RWPE2 (cell line): Measurements from ENCODE around the gene FABP3.

Experiments used
- ATAC-seq: fragments of 200-7000 bp; cut with Tn5 transposase; 3 replicates; pipeline ENCODE4 v1.9.1; 2021; ENCODE audit warnings: low read depth
- DNase-seq: peaks from one replicate; pipeline ENCODE4 v3.0.0-alpha.2; 2020; ENCODE audit warnings: low spot score
- H3K27ac ChIP-seq: fragments of 450-650 bp; 2 replicates; pipeline ENCODE4 v1.5.1; 2017; ENCODE audit warnings: mild to moderate bottlenecking; ENCODE audit not compliant: poor library complexity, severe bottlenecking
- H3K27me3 ChIP-seq: fragments of 250-450 bp; sonication (Bioruptor Pico); 2 replicates; pipeline ENCODE4 v1.5.1; 2021; ENCODE audit warnings: mild to moderate bottlenecking, moderate library complexity; ENCODE audit not compliant: insufficient read depth, poor library complexity, severe bottlenecking
- H3K36me3 ChIP-seq: fragments of 250-450 bp; sonication (Bioruptor Pico); 2 replicates; pipeline ENCODE4 v1.5.1; 2020; ENCODE audit warnings: low read depth, mild to moderate bottlenecking, moderate library complexity
- H3K4me1 ChIP-seq: fragments of 250-450 bp; sonication (Bioruptor Pico); 2 replicates; pipeline ENCODE4 v1.5.1; 2021; ENCODE audit warnings: mild to moderate bottlenecking, moderate library complexity; ENCODE audit not compliant: insufficient read depth, poor library complexity, severe bottlenecking
- H3K4me3 ChIP-seq: fragments of 250-450 bp; sonication (Bioruptor Pico); 2 replicates; pipeline ENCODE4 v1.5.1; 2021; ENCODE audit warnings: mild to moderate bottlenecking, moderate library complexity; ENCODE audit not compliant: severe bottlenecking
- H3K9me3 ChIP-seq: fragments of 250-450 bp; sonication (Bioruptor Pico); 2 replicates; pipeline ENCODE4 v1.5.1; 2021; ENCODE audit warnings: mild to moderate bottlenecking, moderate library complexity; ENCODE audit not compliant: severe bottlenecking
- TF ChIP-seq, protein P1 (sequence below): fragments of 450-650 bp; IDR thresholded peaks from one replicate; pipeline ENCODE4 v1.5.1; 2017; ENCODE audit warnings: mild to moderate bottlenecking, moderate library complexity; ENCODE audit not compliant: poor library complexity, severe bottlenecking

FABP3 gene

DNA sequence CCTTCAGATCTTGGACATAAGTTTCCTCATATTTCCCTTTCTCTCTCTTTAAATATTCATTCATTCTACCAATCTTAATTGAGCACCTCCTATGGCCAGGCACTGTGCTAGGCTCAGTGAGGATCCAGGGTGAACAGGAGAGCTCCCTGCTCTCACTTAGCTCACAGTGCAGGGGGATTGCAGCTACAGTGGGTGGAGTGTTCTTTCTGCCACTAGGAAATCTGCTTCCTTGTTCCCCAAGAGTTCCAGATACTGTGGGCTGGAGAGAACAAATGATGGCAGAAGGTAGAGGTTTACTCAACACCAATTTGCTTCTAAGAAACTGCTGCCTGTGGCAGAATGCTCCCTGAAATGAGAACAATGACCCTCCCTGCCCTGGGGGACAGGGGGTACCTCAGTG lies 5.1 kb upstream of the FABP3 start:
- Histone ChIP-seq H3K4me3 (no peak overlapping the region), H3K27me3 (no peaks in the 10 kb centered on the region), H3K4me1 (peaks cover 18% of the 10 kb centered on the region), H3K36me3 (no peaks in the 10 kb centered on the region), H3K9me3 (peaks cover 4% of the 10 kb centered on the region), H3K27ac (no peak overlapping the region)
- ATAC-seq (no peak), DNase-seq (no peak)
- TF ChIP-seq, protein P1, sequence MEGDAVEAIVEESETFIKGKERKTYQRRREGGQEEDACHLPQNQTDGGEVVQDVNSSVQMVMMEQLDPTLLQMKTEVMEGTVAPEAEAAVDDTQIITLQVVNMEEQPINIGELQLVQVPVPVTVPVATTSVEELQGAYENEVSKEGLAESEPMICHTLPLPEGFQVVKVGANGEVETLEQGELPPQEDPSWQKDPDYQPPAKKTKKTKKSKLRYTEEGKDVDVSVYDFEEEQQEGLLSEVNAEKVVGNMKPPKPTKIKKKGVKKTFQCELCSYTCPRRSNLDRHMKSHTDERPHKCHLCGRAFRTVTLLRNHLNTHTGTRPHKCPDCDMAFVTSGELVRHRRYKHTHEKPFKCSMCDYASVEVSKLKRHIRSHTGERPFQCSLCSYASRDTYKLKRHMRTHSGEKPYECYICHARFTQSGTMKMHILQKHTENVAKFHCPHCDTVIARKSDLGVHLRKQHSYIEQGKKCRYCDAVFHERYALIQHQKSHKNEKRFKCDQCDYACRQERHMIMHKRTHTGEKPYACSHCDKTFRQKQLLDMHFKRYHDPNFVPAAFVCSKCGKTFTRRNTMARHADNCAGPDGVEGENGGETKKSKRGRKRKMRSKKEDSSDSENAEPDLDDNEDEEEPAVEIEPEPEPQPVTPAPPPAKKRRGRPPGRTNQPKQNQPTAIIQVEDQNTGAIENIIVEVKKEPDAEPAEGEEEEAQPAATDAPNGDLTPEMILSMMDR = no peak

DNA sequence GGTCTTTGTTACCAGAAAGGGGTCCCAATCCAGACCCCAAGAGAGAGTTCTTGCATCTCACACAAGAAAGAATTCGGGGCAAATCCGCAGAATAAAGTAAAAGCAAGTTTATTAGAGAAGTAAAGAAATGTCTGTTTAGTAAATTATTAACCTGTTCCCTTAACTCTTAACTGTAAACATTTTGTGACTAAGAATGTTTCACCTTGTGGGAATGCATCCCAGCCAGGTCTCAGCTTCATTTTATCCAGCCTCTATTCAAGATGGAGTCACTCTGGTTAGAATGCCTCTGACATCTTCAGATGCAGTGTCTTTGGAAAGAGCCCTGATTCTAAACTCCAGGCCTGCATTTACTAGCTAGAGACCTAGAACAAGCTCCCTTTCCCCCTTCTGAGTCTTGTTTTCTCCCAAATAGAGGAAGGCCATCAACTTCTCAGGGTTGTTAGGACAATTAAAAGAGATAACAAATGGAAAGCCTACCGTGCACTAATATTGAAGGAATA lies 4.5 kb upstream of the FABP3 start:
- no peak overlapping the region for H3K4me3 ChIP-seq
- H3K27ac ChIP-seq = no peak overlapping the region
- H3K4me1 ChIP-seq = peaks cover 18% of the 10 kb centered on the region
- DNase-seq = no peak
- ATAC-seq = no peak
- TF ChIP-seq, protein P1 = no peak
- no peaks in the 10 kb centered on the region for H3K27me3 ChIP-seq
- no peaks in the 10 kb centered on the region for H3K36me3 ChIP-seq
- peaks cover 4% of the 10 kb centered on the region for H3K9me3 ChIP-seq

DNA sequence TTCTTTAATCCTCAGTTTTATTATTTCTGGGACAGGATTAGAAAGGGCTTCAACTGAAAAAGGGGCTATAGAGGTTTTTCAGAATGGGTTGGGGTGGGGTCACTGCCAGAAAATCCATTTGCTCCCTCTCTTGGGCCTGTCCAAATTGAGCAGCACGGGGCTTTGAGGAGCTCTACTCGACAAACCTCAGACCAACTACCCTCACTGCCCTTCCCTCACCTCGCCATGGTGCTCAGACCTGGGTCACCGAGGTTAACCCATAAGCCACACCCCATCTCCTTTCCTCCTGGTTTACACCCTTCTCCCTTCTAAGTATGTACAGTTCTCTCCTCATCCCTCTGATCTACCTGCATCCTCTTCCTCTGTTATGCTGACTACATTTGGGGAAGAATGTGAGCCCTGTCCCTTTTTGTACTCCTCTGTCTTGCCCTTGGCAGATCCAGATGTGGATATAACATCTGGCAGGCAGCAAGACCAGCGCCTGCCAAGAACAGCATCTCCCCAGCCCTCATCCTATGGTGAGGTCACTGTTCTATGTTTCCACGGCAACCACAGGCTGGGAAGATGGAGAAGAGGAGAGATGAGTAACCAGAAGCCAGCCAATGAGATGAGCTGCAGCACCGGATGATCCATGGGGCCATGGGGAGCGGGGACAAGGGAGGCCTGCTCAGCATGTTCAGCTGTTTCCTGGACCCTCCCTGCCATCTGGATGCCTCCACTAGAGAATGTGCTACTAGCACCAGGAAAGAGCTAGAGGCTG lies 3.7 kb upstream of the FABP3 start:
- no peak overlapping the region for H3K4me3 ChIP-seq
- ATAC-seq (no peak), DNase-seq (no peak)
- no peaks in the 10 kb centered on the region for H3K36me3 ChIP-seq
- no peak overlapping the region for H3K27ac ChIP-seq
- H3K27me3 ChIP-seq = no peaks in the 10 kb centered on the region
- H3K4me1 ChIP-seq = peaks cover 12% of the 10 kb centered on the region
- TF ChIP-seq, protein P1 = no peak
- H3K9me3 ChIP-seq = peaks cover 4% of the 10 kb centered on the region

DNA sequence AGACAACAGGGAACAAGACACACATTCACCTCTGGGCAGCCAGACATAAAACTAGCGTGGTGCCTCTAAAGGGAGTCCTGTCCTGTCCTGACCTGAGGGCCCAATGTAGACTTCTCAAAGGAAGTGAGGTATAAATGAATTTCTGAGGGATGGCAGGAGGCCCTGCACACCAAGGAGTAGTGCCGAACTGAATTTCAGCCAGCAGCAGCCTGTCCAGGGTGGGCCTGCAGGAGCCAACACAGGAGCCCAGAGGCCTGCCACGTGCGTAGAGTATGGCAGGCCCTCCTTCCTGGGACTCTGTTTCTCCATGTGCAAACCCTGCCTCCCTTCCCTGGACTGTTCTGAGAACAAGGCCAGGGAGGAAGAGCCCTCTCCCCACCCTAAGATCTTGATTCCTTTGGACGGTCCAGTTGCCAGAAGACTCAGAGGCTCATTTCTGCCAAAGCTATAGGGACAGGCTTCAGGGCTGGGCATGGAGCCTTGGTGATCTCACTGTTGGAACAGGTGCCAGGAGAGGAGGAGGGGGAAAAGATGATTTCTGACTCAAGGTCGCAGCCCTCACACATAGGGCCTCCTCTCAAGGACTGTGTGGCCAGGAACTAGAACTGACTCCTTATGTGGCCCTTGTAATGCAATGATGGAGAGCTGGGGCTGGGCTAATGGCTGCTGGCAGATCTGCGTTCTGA lies 1.8 kb upstream of the FABP3 start:
- no peak for ATAC-seq

More for the DNA sequence above, 1.8 kb upstream of the FABP3 start:
- no peaks in the 10 kb centered on the region for H3K27me3 ChIP-seq
- peaks cover 10% of the 10 kb centered on the region for H3K4me1 ChIP-seq
- H3K4me3 ChIP-seq = no peak overlapping the region
- peak; percentile 15 for DNase-seq
- peaks cover 4% of the 10 kb centered on the region for H3K9me3 ChIP-seq
- TF ChIP-seq, protein P1 = no peak
- H3K27ac ChIP-seq = peak overlapping the region; percentile 10
- H3K36me3 ChIP-seq = no peaks in the 10 kb centered on the region
